Stomach (tissue), 9 donors: ENCODE data around the gene CPSF4L. TPM values are rescaled to one million over a fixed set of nuclear protein-coding genes. Genes with fewer than 3 reads are reported as not detected.

Source experiments
- DNase-seq, 2 donors: peaks; one replicate each; pipeline versions ENCODE4 v3.0.0 to v3.0.0-alpha.2; 2013 to 2019
- H3K27ac ChIP-seq, 5 donors: fragments of 200-600 bp in 4 of 5; sonication (generic) in 4 of 5; one replicate each; pipeline ENCODE4 v1.5.1; 2013 to 2019; ENCODE audit warnings: mild to moderate bottlenecking in 1 of 5, moderate library complexity in 1 of 5
- H3K27me3 ChIP-seq, 3 donors: fragments of 200-600 bp; sonication (generic); one replicate each; pipeline ENCODE4 v1.5.1; 2017 to 2019; ENCODE audit warnings: mixed run types in 1 of 3
- H3K36me3 ChIP-seq, 4 donors: fragments of 200-600 bp; sonication (generic); 1 replicate in 3 of 4; 2 replicates in 1 of 4; pipeline ENCODE4 v1.5.1; 2016 to 2019
- H3K4me1 ChIP-seq, 4 donors: fragments of 200-600 bp; sonication (generic); one replicate each; pipeline ENCODE4 v1.5.1; 2016 to 2019
- H3K4me3 ChIP-seq, 4 donors: fragments of 200-600 bp; sonication (generic) in 3 of 4; one replicate each; pipeline ENCODE4 v1.5.1; 2016 to 2019; ENCODE audit warnings: mild to moderate bottlenecking in 1 of 4
- H3K9me3 ChIP-seq, 4 donors: fragments of 200-600 bp; sonication (generic); one replicate each; pipeline ENCODE4 v1.5.1; 2016 to 2019
- CTCF ChIP-seq, 7 experiments: fragments of 450-650 bp in 4 of 7; fragments of 200-600 bp in 3 of 7; sonication (generic) in 3 of 7; IDR thresholded peaks; one replicate each; pipeline ENCODE4 v1.5.1; 2016 to 2019; ENCODE audit warnings: antibody characterized with exemption in 7 of 7, control low read depth in 2 of 7, mild to moderate bottlenecking in 1 of 7
- EP300 ChIP-seq: sonication (generic); formaldehyde crosslinking; IDR thresholded peaks from one replicate; pipeline ENCODE4 v1.6.1; 2017; ENCODE audit warnings: antibody characterized with exemption
- POLR2A ChIP-seq, 4 donors: fragments of 450-650 bp; IDR thresholded peaks; one replicate each; pipeline ENCODE4 v1.6.1; 2016; ENCODE audit warnings: antibody characterized with exemption in 4 of 4, control low read depth in 2 of 4, mild to moderate bottlenecking in 1 of 4, moderate library complexity in 1 of 4
- POLR2AphosphoS5 ChIP-seq, 3 donors: sonication (generic); formaldehyde crosslinking; IDR thresholded peaks; one replicate each; pipeline ENCODE4 v1.6.1; 2016; ENCODE audit warnings: antibody characterized with exemption in 3 of 3
- WGBS, 5 donors: extraction: QIAGEN DNeasy Blood & Tissue Kit in 3 of 5; methylation state at CpG; one replicate each; pipeline versions ENCODE4 v1.1.5 to v1.1.7; 2013 to 2018; 5-methylcytosine and 5-hydroxymethylcytosine counted together
- intact Hi-C: fragments of 100-400 bp; cut with DNase I; formaldehyde crosslinking; loops from one replicate; pipeline ENCODE4 v1.15.1; 2023; ENCODE audit warnings: low total_unique reads
- polyA plus RNA-seq, 3 donors: library from polyadenylated mRNA; stranded (reverse); fragments of 200-250 nt; gene quantifications; one replicate each; pipeline ENCODE4 v1.2.3, GENCODE V29; 2013
- total RNA-seq, 5 donors: library from RNA; depleted of rRNA; stranded (reverse); fragments of >200 nt; gene quantifications; one replicate each; pipeline versions ENCODE4 v1.1.0 to v1.2.3, GENCODE V29; 2014 to 2016
- donor health status: healthy with polysubstance abuse.
- donor health status: Bipolar disorder and iron deficiency.
- donor health status: healthy.

The CPSF4L gene
- total and polyA plus RNA-seq, 8 donors = not detected

- intact Hi-C loops = no loop called here
- no peak for TF ChIP-seq CTCF (IDR thresholded peaks at IDR 0.05)
- peak in 2 of 4 donors; percentile 11 to 17 for TF ChIP-seq POLR2A (IDR thresholded peaks at IDR 0.05)
- peak; percentile 87 to 94 (median 90) for TF ChIP-seq POLR2AphosphoS5 (IDR thresholded peaks at IDR 0.05)
- no peaks in the 10 kb centered on the region for H3K36me3 ChIP-seq
- 11 to 27% (median 19%) methylated on average over 18 to 23 of the region's 23 CpGs for WGBS, 5 donors
- no peaks in the 10 kb centered on the region for H3K27me3 ChIP-seq
- H3K27ac ChIP-seq = peak overlapping the region; percentile 93 to 100 (median 99)
- peak; percentile 86 to 94 for DNase-seq
- H3K4me3 ChIP-seq = peak overlapping the region; percentile 75 to 93 (median 88)
- no peaks in the 10 kb centered on the region for H3K9me3 ChIP-seq
- H3K4me1 ChIP-seq = peaks cover 45 to 80% (median 74%) of the 10 kb centered on the region in 4 donors
Observed at GRCh38 chr17:73308017-73308823, 46.5 kb upstream of the CPSF4L start.

GRCh38 chr17:73307130-73307529 lies 45.5 kb upstream of the CPSF4L start:
- intact Hi-C loops = no loop called here
- Histone ChIP-seq H3K4me1 (peaks cover 49 to 82% (median 77%) of the 10 kb centered on the region in 4 donors), H3K4me3 (peak overlapping the region in 2 of 4 donors; percentile 87 to 93), H3K36me3 (no peaks in the 10 kb centered on the region), H3K9me3 (no peaks in the 10 kb centered on the region), H3K27ac (peak overlapping the region; percentile 93 to 100 (median 99)), H3K27me3 (no peaks in the 10 kb centered on the region)
- TF ChIP-seq CTCF (IDR thresholded peaks at IDR 0.05) (no peak), POLR2AphosphoS5 (IDR thresholded peaks at IDR 0.05) (peak in 2 of 3 donors; percentile 5 to 40), POLR2A (IDR thresholded peaks at IDR 0.05) (no peak), EP300 (no peak)
- 30 to 61% (median 45%) methylated on average over 5 to 9 of the region's 9 CpGs for WGBS, 5 donors
- peak; percentile 75 to 78 for DNase-seq

- Histone ChIP-seq H3K4me3 (peak overlapping the region; percentile 30 to 93 (median 34)), H3K36me3 (no peaks in the 10 kb centered on the region), H3K27me3 (no peaks in the 10 kb centered on the region), H3K27ac (peak overlapping the region; percentile 80 to 100 (median 99)), H3K4me1 (peaks cover 59 to 92% (median 85%) of the 10 kb centered on the region in 4 donors), H3K9me3 (no peaks in the 10 kb centered on the region)
- no peak for DNase-seq
- TF ChIP-seq POLR2AphosphoS5 (IDR thresholded peaks at IDR 0.05) = no peak
- WGBS, 5 donors = 41 to 49% (median 42%) methylated on average over 11 of the region's 11 CpGs
- intact Hi-C loops = no loop called here
Observed at GRCh38 chr17:73305845-73306836, 44.5 kb upstream of the CPSF4L start.

- peak overlapping the region; percentile 80 to 100 (median 99) for H3K27ac ChIP-seq
- intact Hi-C loops = no loop called here
- TF ChIP-seq POLR2A (IDR thresholded peaks at IDR 0.05) (no peak), CTCF (IDR thresholded peaks at IDR 0.05) (peak in 1 of 7 experiments; percentile 34), EP300 (no peak), POLR2AphosphoS5 (IDR thresholded peaks at IDR 0.05) (peak; percentile 42 to 93 (median 69))
- no peaks in the 10 kb centered on the region for H3K27me3 ChIP-seq
- H3K9me3 ChIP-seq = no peaks in the 10 kb centered on the region
- WGBS, 5 donors = 9 to 17% (median 12%) methylated on average over 13 to 16 of the region's 16 CpGs
- peaks cover 63 to 100% (median 91%) of the 10 kb centered on the region in 4 donors for H3K4me1 ChIP-seq
- no peaks in the 10 kb centered on the region for H3K36me3 ChIP-seq
- H3K4me3 ChIP-seq = peak overlapping the region; percentile 30 to 42 (median 34)
- DNase-seq = peak; percentile 54 to 89
Observed at GRCh38 chr17:73304971-73305812, 43.5 kb upstream of the CPSF4L start.
